Mammary epithelial cell (primary cell): ENCODE measurements around the gene ALPI.

Experiments
- CTCF ChIP-seq, 2 donors: IDR thresholded peaks in 1 of 2; conservative IDR thresholded peaks in 1 of 2; 2 replicates each; pipeline ENCODE4 v1.5.1; 2011 to 2012; ENCODE audit warnings: inconsistent platforms in 2 of 2, low read length in 2 of 2, mild to moderate bottlenecking in 2 of 2, control low read depth in 1 of 2, low read depth in 1 of 2; ENCODE audit not compliant: insufficient read depth in 1 of 2; ENCODE audit errors: extremely low read depth in 1 of 2
- EZH2 ChIP-seq: IDR thresholded peaks from 2 replicates; pipeline ENCODE4 v1.6.1; 2012; ENCODE audit warnings: low read length, inconsistent platforms, borderline replicate concordance

GRCh38 chr2:232501331-232501771, 45.4 kb downstream of the ALPI start:
- no peak for TF ChIP-seq CTCF (conservative IDR thresholded peaks at IDR 0.05 in 1 of 2, IDR thresholded peaks at IDR 0.05 in 1 of 2; ENCODE audit: extremely low read depth in 1 of 2, insufficient read depth in 1 of 2, low read depth in 1 of 2, low read length in 2 of 2)
- TF ChIP-seq EZH2 = no peak
